Trophoblast cell (in vitro differentiated cells and primary cell): ENCODE measurements around the gene OGFOD1.

Experiments used
- DNase-seq, 2 donors: peaks; one replicate each; pipeline ENCODE4 v3.0.0-alpha.2; 2016
- H2AFZ ChIP-seq: 2 replicates; pipeline ENCODE4 v1.6.1; 2013; ENCODE audit warnings: low read length, moderate library complexity, mild to moderate bottlenecking; ENCODE audit not compliant: insufficient read depth, poor library complexity
- H2AK5ac ChIP-seq: 2 replicates; pipeline ENCODE4 v1.6.1; 2013; ENCODE audit warnings: mild to moderate bottlenecking, low read length
- H2BK120ac ChIP-seq: 2 replicates; pipeline ENCODE4 v1.6.1; 2013; ENCODE audit warnings: low read length, mild to moderate bottlenecking, moderate library complexity; ENCODE audit not compliant: insufficient read depth, poor library complexity
- H2BK12ac ChIP-seq: 2 replicates; pipeline ENCODE4 v1.6.1; 2013; ENCODE audit warnings: mild to moderate bottlenecking, low read length, moderate library complexity
- H2BK5ac ChIP-seq: 2 replicates; pipeline ENCODE4 v1.6.1; 2013; ENCODE audit warnings: low read length, low read depth, moderate library complexity, mild to moderate bottlenecking; ENCODE audit not compliant: poor library complexity
- H3K14ac ChIP-seq: 2 replicates; pipeline ENCODE4 v1.6.1; 2013; ENCODE audit warnings: mild to moderate bottlenecking, low read length
- H3K18ac ChIP-seq: 2 replicates; pipeline ENCODE4 v1.6.1; 2013; ENCODE audit warnings: mild to moderate bottlenecking, low read length
- H3K23ac ChIP-seq: 2 replicates; pipeline ENCODE4 v1.6.1; 2013; ENCODE audit warnings: low read length
- H3K27ac ChIP-seq: 2 replicates; pipeline ENCODE4 v1.5.1; 2013; ENCODE audit warnings: low read depth, mild to moderate bottlenecking, inconsistent platforms, low read length, moderate library complexity
- H3K27me3 ChIP-seq: 2 replicates; pipeline ENCODE4 v1.6.1; 2013; ENCODE audit warnings: inconsistent platforms, mild to moderate bottlenecking, low read length, moderate library complexity; ENCODE audit not compliant: insufficient read depth
- H3K36me3 ChIP-seq, 2 experiments: 1 replicate in 1 of 2; 2 replicates in 1 of 2; pipeline ENCODE4 v1.6.1; 2013; ENCODE audit warnings: low read length in 2 of 2, mild to moderate bottlenecking in 2 of 2, moderate library complexity in 1 of 2; ENCODE audit not compliant: insufficient read depth in 2 of 2, control insufficient read depth in 1 of 2
- H3K4ac ChIP-seq: 2 replicates; pipeline ENCODE4 v1.6.1; 2013; ENCODE audit warnings: low read depth, mild to moderate bottlenecking, low read length, moderate library complexity
- H3K4me1 ChIP-seq, 2 experiments: 1 replicate in 1 of 2; 2 replicates in 1 of 2; pipeline ENCODE4 v1.6.1; 2013; ENCODE audit warnings: low read length in 2 of 2, mild to moderate bottlenecking in 2 of 2, moderate library complexity in 1 of 2; ENCODE audit not compliant: insufficient read depth in 2 of 2, control insufficient read depth in 1 of 2
- H3K4me2 ChIP-seq: 2 replicates; pipeline ENCODE4 v1.6.1; 2013; ENCODE audit warnings: inconsistent platforms, mild to moderate bottlenecking, low read length, moderate library complexity
- H3K4me3 ChIP-seq: 2 replicates; pipeline ENCODE4 v1.5.1; 2013; ENCODE audit warnings: mild to moderate bottlenecking, low read depth, low read length, inconsistent platforms
- H3K79me1 ChIP-seq: one replicate; pipeline ENCODE4 v1.6.1; 2013; ENCODE audit warnings: low read length
- H3K79me2 ChIP-seq: 2 replicates; pipeline ENCODE4 v1.6.1; 2013; ENCODE audit warnings: low read length, mild to moderate bottlenecking; ENCODE audit not compliant: control insufficient read depth, insufficient read depth, poor library complexity
- H3K9ac ChIP-seq: 2 replicates; pipeline ENCODE4 v1.6.1; 2013; ENCODE audit warnings: mild to moderate bottlenecking, low read length
- H3K9me3 ChIP-seq: 2 replicates; pipeline ENCODE4 v1.6.1; 2013; ENCODE audit warnings: low read depth, mild to moderate bottlenecking, control low read depth, inconsistent platforms, low read length; ENCODE audit not compliant: insufficient read depth
- H4K12ac ChIP-seq: 2 replicates; pipeline ENCODE4 v1.6.1; 2013; ENCODE audit warnings: low read depth, mild to moderate bottlenecking, low read length, moderate library complexity
- H4K8ac ChIP-seq: 2 replicates; pipeline ENCODE4 v1.6.1; 2013; ENCODE audit warnings: low read depth, mild to moderate bottlenecking, low read length, moderate library complexity
- H4K91ac ChIP-seq: one replicate; pipeline ENCODE4 v1.6.1; 2013; ENCODE audit warnings: low read depth, mild to moderate bottlenecking, low read length, moderate library complexity
- WGBS: extraction: QIAGEN DNeasy Blood & Tissue Kit; methylation state at CpG from one replicate; pipeline ENCODE4 v1.1.7; 2013; ENCODE audit warnings: missing lambda C conversion rate; ENCODE audit not compliant: insufficient read length, insufficient coverage; ENCODE audit errors: extremely low coverage; 5-methylcytosine and 5-hydroxymethylcytosine counted together

Gene OGFOD1

DNA sequence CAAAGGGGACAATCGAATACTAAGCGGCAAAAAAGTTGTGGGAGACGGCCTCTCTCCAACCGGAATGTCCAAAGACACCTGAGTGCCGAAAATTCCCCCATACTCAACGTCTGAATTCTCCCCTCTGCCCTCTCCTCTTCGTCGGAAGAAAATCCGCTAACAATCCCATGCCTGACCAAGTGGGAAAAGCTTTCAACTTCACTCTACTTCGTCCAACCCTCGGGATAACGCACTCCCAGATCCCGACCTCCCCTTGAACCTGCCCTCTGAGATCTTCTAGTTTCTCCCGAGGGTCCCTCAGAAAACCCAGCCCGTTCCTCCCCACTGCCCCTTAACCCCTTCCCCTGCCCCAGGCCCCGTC, 27.0 kb upstream of the OGFOD1 start:
- Histone ChIP-seq H3K27me3 (no peaks in the 10 kb centered on the region), H3K79me2 (peaks cover 5% of the 10 kb centered on the region), H3K79me1 (peaks cover 4% of the 10 kb centered on the region), H3K18ac (no peak overlapping the region), H4K91ac (no peak overlapping the region), H2AFZ (no peak overlapping the region), H3K14ac (no peak overlapping the region), H3K4me1 (peaks cover 0 to 5% of the 10 kb centered on the region in 2 experiments), H2BK5ac (no peak overlapping the region), H2BK120ac (no peak overlapping the region), H3K9ac (peak overlapping the region; percentile 55), H2BK12ac (no peak overlapping the region), H4K8ac (no peak overlapping the region), H3K4me2 (peak overlapping the region; percentile 83), H3K4ac (no peak overlapping the region), H3K36me3 (peaks cover 2% of the 10 kb centered on the region in 2 experiments), H3K9me3 (no peaks in the 10 kb centered on the region), H3K4me3 (peak overlapping the region; percentile 95), H4K12ac (no peak overlapping the region), H3K27ac (no peak overlapping the region), H2AK5ac (no peak overlapping the region), H3K23ac (no peak overlapping the region)
- DNase-seq, result peak in 1 of 2 donors; percentile 29
- WGBS, result no CpG with 5 or more reads among the region's 16 CpGs

DNA sequence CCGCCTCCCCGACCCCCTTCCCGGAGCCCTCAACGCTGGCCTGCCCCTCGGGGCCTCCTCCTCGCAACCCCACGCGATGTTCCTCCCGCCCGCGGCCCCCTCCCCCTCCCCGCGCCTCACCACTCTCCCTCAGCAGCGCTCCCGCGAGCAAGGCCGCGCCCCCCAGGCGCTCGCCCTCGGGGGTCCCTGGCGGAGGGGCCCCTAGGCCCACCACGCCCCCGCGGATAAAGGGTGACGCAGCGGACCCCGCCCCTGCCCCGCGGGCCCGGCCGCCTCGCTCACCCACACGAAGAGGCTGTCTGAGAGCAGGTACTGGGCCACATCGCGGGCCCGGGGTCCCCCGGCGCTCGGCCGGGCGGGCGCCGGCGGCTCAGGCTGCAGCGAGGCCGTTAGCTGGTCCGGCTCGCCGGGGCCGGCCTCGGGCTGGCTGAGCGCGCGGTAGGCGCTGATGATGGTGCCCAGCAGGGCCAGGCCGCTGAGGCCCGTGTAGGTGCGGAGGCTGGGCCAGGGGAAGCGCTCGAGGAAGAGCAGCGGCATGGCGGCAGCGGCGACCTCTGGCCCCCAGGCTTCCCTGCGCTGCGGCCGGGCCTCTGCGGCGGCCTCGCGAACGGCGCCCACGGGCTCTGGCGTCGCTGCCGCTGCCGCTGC, 26.4 kb upstream of the OGFOD1 start:
- Histone ChIP-seq H3K9me3 (no peaks in the 10 kb centered on the region), H2BK12ac (no peak overlapping the region), H3K36me3 (peaks cover 2% of the 10 kb centered on the region in 2 experiments), H3K4me3 (peak overlapping the region; percentile 95), H3K4me1 (peaks cover 0 to 5% of the 10 kb centered on the region in 2 experiments), H3K4ac (peak overlapping the region; percentile 83), H4K8ac (peak overlapping the region; percentile 93), H2AK5ac (no peak overlapping the region), H3K23ac (no peak overlapping the region), H3K14ac (peak overlapping the region; percentile 82), H3K4me2 (peak overlapping the region; percentile 83), H2BK120ac (peak overlapping the region; percentile 52), H4K91ac (peak overlapping the region; percentile 74), H3K27me3 (no peaks in the 10 kb centered on the region), H2BK5ac (peak overlapping the region; percentile 3), H2AFZ (peak overlapping the region; percentile 88), H3K9ac (peak overlapping the region; percentile 95), H4K12ac (peak overlapping the region; percentile 81), H3K18ac (peak overlapping the region; percentile 42), H3K27ac (peak overlapping the region; percentile 70), H3K79me2 (peaks cover 5% of the 10 kb centered on the region), H3K79me1 (peaks cover 4% of the 10 kb centered on the region)
- WGBS, result no CpG with 5 or more reads among the region's 79 CpGs
- no peak for DNase-seq

DNA sequence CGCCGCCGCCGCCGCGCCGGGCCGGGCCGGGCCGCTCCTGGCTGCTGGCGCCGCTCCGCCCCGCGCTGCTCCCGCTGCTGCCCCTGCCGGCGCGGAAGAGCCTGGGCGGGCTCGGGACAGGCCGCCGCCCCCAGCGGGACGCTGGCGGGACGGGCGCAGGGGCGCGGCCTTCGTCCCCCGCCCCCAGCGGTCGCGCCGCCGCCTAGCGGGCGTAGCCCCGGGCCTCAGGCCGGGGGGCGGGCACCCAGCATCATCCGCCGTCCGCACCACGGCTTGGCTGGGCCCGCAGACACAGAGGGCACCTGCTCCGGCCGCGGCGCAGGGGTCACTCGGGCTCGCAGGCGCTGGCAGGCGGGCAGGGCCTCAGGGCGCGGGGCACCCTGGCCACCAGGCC, 25.9 kb upstream of the OGFOD1 start, which contains the start of gene AMFR:
TSS of gene AMFR (minus strand) at position 107 of the 394 bp plus-strand sequence. CDS start 218 bp downstream, outside the sequence.
- Histone ChIP-seq H3K18ac (peak within 1 kb of the TSS; percentile 42), H2AFZ (peak within 1 kb of the TSS; percentile 88), H3K4me1 (peaks cover 0 to 3% of the 10 kb centered on the region in 2 experiments), H4K8ac (peak within 1 kb of the TSS; percentile 93), H3K4ac (peak within 1 kb of the TSS; percentile 83), H3K79me2 (peaks cover 5% of the 10 kb centered on the region), H3K79me1 (peaks cover 4% of the 10 kb centered on the region), H3K9me3 (no peaks in the 10 kb centered on the region), H4K12ac (peak within 1 kb of the TSS; percentile 81), H3K14ac (peak within 1 kb of the TSS; percentile 82), H3K9ac (peak within 1 kb of the TSS; percentile 95), H3K27me3 (no peaks in the 10 kb centered on the region), H4K91ac (peak within 1 kb of the TSS; percentile 74), H2BK120ac (peak within 1 kb of the TSS; percentile 52), H3K4me3 (peak within 1 kb of the TSS; percentile 95), H3K4me2 (peak within 1 kb of the TSS; percentile 83), H3K36me3 (peaks cover 2% of the 10 kb centered on the region in 2 experiments), H2AK5ac (no peak within 1 kb of the TSS), H2BK5ac (peak within 1 kb of the TSS; percentile 3), H3K23ac (no peak within 1 kb of the TSS), H2BK12ac (no peak within 1 kb of the TSS), H3K27ac (peak within 1 kb of the TSS; percentile 70)
- peak; percentile 87 to 94 for DNase-seq
- WGBS, result no CpG with 5 or more reads among the region's 57 CpGs

DNA sequence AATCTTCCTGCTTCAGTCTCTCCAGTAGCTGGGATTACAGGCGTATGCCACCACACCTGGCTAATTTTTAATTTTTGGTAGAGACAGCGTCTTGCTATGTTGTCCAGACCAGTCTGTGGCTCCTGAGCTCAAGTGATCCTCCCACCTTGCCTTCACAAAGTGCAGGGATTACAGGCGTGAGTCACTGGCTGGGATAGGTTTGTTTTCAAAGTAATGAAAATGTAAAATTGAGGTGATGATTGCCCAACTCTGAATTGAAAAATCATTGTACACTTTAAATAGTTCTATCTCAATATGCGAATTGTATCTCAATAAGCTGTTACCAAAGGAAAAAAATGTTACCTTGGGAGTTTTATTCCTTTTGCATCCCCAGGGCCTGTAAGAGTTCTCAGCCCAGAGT, 24.8 kb upstream of the OGFOD1 start:
- no peak overlapping the region for H3K18ac ChIP-seq
- H3K27me3 ChIP-seq, result no peaks in the 10 kb centered on the region
- no peak overlapping the region for H3K27ac ChIP-seq
- no peaks in the 10 kb centered on the region for H3K9me3 ChIP-seq
- H3K79me2 ChIP-seq, result peaks cover 5% of the 10 kb centered on the region
- H3K9ac ChIP-seq, result no peak overlapping the region
- peaks cover 4% of the 10 kb centered on the region for H3K79me1 ChIP-seq
- WGBS, result no CpG with 5 or more reads among the region's 4 CpGs
- H2BK12ac ChIP-seq, result no peak overlapping the region
- H2AK5ac ChIP-seq, result no peak overlapping the region
- no peak overlapping the region for H2BK5ac ChIP-seq
- peaks cover 2 to 4% of the 10 kb centered on the region in 2 experiments for H3K36me3 ChIP-seq
- no peak overlapping the region for H4K8ac ChIP-seq
- no peak overlapping the region for H3K4ac ChIP-seq
- no peak overlapping the region for H2BK120ac ChIP-seq
- no peak overlapping the region for H3K23ac ChIP-seq
- peak; percentile 33 to 45 for DNase-seq
- H3K4me1 ChIP-seq, result peaks cover 0 to 3% of the 10 kb centered on the region in 2 experiments
- H4K12ac ChIP-seq, result no peak overlapping the region
- H3K4me3 ChIP-seq, result no peak overlapping the region
- no peak overlapping the region for H2AFZ ChIP-seq
- H3K4me2 ChIP-seq, result no peak overlapping the region
- H4K91ac ChIP-seq, result no peak overlapping the region
- no peak overlapping the region for H3K14ac ChIP-seq
